ENCODE measurements around the gene GRIK1.
A peak's percentile ranks its signal among the peaks of the same experiment; 100 is the strongest.

GRIK1 gene

GRCh38 chr21:29671728-29672127 is 268.1 kb downstream of the GRIK1 start:
- H3K9ac ChIP-seq (ENCODE audit: low read depth, low read length): no peak overlapping the region
- no peaks in the 10 kb centered on the region for H3K79me2 ChIP-seq (ENCODE audit: insufficient read depth, low read length)
- no peaks in the 10 kb centered on the region for H3K27me3 ChIP-seq (ENCODE audit: insufficient read depth, low read length, poor library complexity)
- ATAC-seq (ENCODE audit: insufficient read depth, low read depth) (no peak), DNase-seq (no peak)
- H3K4me2 ChIP-seq (ENCODE audit: insufficient read depth, low read length): no peak overlapping the region
- no peaks in the 10 kb centered on the region for H3K36me3 ChIP-seq (ENCODE audit: insufficient read depth, low read length)
- no peak overlapping the region for H3K4me3 ChIP-seq (ENCODE audit: low read depth in 1 of 2, low read length in 2 of 2)
- TF ChIP-seq CTCF (IDR thresholded peaks at IDR 0.05; ENCODE audit: borderline replicate concordance, extremely low read depth, low read length, poor library complexity, severe bottlenecking): peak; percentile 19
- no peak for TF ChIP-seq EZH2 (IDR thresholded peaks at IDR 0.05; ENCODE audit: borderline replicate concordance, low read depth, low read length, severe bottlenecking)
- H4K20me1 ChIP-seq (ENCODE audit: insufficient read depth, low read length): no peaks in the 10 kb centered on the region
- no peaks in the 10 kb centered on the region for H3K4me1 ChIP-seq (ENCODE audit: insufficient read depth, low read length)
- no peak overlapping the region for H2AFZ ChIP-seq (ENCODE audit: low read depth, low read length)
- H3K27ac ChIP-seq (ENCODE audit: low read length): no peak overlapping the region
- no peaks in the 10 kb centered on the region for H3K9me3 ChIP-seq (ENCODE audit: insufficient read depth, low read length, severe bottlenecking)

GRCh38 chr21:29670228-29670627 is 269.6 kb downstream of the GRIK1 start:
- Histone ChIP-seq H3K4me3 (ENCODE audit: low read depth in 1 of 2, low read length in 2 of 2) (no peak overlapping the region), H3K4me1 (ENCODE audit: insufficient read depth, low read length) (no peaks in the 10 kb centered on the region), H3K9ac (ENCODE audit: low read depth, low read length) (no peak overlapping the region), H3K9me3 (ENCODE audit: insufficient read depth, low read length, severe bottlenecking) (no peaks in the 10 kb centered on the region), H3K36me3 (ENCODE audit: insufficient read depth, low read length) (no peaks in the 10 kb centered on the region), H3K27me3 (ENCODE audit: insufficient read depth, low read length, poor library complexity) (no peaks in the 10 kb centered on the region), H3K4me2 (ENCODE audit: insufficient read depth, low read length) (no peak overlapping the region), H3K79me2 (ENCODE audit: insufficient read depth, low read length) (no peaks in the 10 kb centered on the region), H2AFZ (ENCODE audit: low read depth, low read length) (no peak overlapping the region), H4K20me1 (ENCODE audit: insufficient read depth, low read length) (no peaks in the 10 kb centered on the region), H3K27ac (ENCODE audit: low read length) (no peak overlapping the region)
- no peak for DNase-seq
- ATAC-seq (ENCODE audit: insufficient read depth, low read depth): no peak
- TF ChIP-seq CTCF (IDR thresholded peaks at IDR 0.05; ENCODE audit: borderline replicate concordance, extremely low read depth, low read length, poor library complexity, severe bottlenecking) (no peak), EZH2 (IDR thresholded peaks at IDR 0.05; ENCODE audit: borderline replicate concordance, low read depth, low read length, severe bottlenecking) (no peak)

GRCh38 chr21:29669416-29669815 is 270.4 kb downstream of the GRIK1 start:
- no peaks in the 10 kb centered on the region for H3K36me3 ChIP-seq (ENCODE audit: insufficient read depth, low read length)
- DNase-seq (no peak), ATAC-seq (ENCODE audit: insufficient read depth, low read depth) (no peak)
- no peak overlapping the region for H3K4me3 ChIP-seq (ENCODE audit: low read depth in 1 of 2, low read length in 2 of 2)
- no peaks in the 10 kb centered on the region for H3K27me3 ChIP-seq (ENCODE audit: insufficient read depth, low read length, poor library complexity)
- no peak overlapping the region for H2AFZ ChIP-seq (ENCODE audit: low read depth, low read length)
- TF ChIP-seq EZH2 (IDR thresholded peaks at IDR 0.05; ENCODE audit: borderline replicate concordance, low read depth, low read length, severe bottlenecking) (no peak), CTCF (IDR thresholded peaks at IDR 0.05; ENCODE audit: borderline replicate concordance, extremely low read depth, low read length, poor library complexity, severe bottlenecking) (no peak)
- H3K4me2 ChIP-seq (ENCODE audit: insufficient read depth, low read length): no peak overlapping the region
- H3K27ac ChIP-seq (ENCODE audit: low read length): no peak overlapping the region
- no peaks in the 10 kb centered on the region for H3K4me1 ChIP-seq (ENCODE audit: insufficient read depth, low read length)
- no peak overlapping the region for H3K9ac ChIP-seq (ENCODE audit: low read depth, low read length)
- H3K79me2 ChIP-seq (ENCODE audit: insufficient read depth, low read length): no peaks in the 10 kb centered on the region
- H3K9me3 ChIP-seq (ENCODE audit: insufficient read depth, low read length, severe bottlenecking): no peaks in the 10 kb centered on the region
- H4K20me1 ChIP-seq (ENCODE audit: insufficient read depth, low read length): no peaks in the 10 kb centered on the region

GRCh38 chr21:29667651-29668050 is 272.1 kb downstream of the GRIK1 start:
- ATAC-seq (ENCODE audit: insufficient read depth, low read depth): no peak
- Histone ChIP-seq H3K9ac (ENCODE audit: low read depth, low read length) (no peak overlapping the region), H3K9me3 (ENCODE audit: insufficient read depth, low read length, severe bottlenecking) (no peaks in the 10 kb centered on the region), H3K79me2 (ENCODE audit: insufficient read depth, low read length) (no peaks in the 10 kb centered on the region), H3K27ac (ENCODE audit: low read length) (no peak overlapping the region), H3K36me3 (ENCODE audit: insufficient read depth, low read length) (no peaks in the 10 kb centered on the region), H2AFZ (ENCODE audit: low read depth, low read length) (no peak overlapping the region), H3K4me1 (ENCODE audit: insufficient read depth, low read length) (no peaks in the 10 kb centered on the region), H3K4me3 (ENCODE audit: low read depth in 1 of 2, low read length in 2 of 2) (no peak overlapping the region), H4K20me1 (ENCODE audit: insufficient read depth, low read length) (no peaks in the 10 kb centered on the region), H3K27me3 (ENCODE audit: insufficient read depth, low read length, poor library complexity) (no peaks in the 10 kb centered on the region), H3K4me2 (ENCODE audit: insufficient read depth, low read length) (no peak overlapping the region)
- TF ChIP-seq EZH2 (IDR thresholded peaks at IDR 0.05; ENCODE audit: borderline replicate concordance, low read depth, low read length, severe bottlenecking) (no peak), CTCF (IDR thresholded peaks at IDR 0.05; ENCODE audit: borderline replicate concordance, extremely low read depth, low read length, poor library complexity, severe bottlenecking) (no peak)
- DNase-seq: no peak
